ENCODE measurements around the gene ELAVL3.
"Not testable (repeated sequence)": the region's sequence is repeated elsewhere in the genome, so short reads cannot be mapped to it uniquely, and the experiment has no call there.

GRCh38 chr19:11468266-11468845 lies 12.5 kb downstream of the ELAVL3 start:
- TF ChIP-seq, protein P1, sequence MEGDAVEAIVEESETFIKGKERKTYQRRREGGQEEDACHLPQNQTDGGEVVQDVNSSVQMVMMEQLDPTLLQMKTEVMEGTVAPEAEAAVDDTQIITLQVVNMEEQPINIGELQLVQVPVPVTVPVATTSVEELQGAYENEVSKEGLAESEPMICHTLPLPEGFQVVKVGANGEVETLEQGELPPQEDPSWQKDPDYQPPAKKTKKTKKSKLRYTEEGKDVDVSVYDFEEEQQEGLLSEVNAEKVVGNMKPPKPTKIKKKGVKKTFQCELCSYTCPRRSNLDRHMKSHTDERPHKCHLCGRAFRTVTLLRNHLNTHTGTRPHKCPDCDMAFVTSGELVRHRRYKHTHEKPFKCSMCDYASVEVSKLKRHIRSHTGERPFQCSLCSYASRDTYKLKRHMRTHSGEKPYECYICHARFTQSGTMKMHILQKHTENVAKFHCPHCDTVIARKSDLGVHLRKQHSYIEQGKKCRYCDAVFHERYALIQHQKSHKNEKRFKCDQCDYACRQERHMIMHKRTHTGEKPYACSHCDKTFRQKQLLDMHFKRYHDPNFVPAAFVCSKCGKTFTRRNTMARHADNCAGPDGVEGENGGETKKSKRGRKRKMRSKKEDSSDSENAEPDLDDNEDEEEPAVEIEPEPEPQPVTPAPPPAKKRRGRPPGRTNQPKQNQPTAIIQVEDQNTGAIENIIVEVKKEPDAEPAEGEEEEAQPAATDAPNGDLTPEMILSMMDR (IDR thresholded peaks at IDR 0.05) = not testable (repeated sequence)
- TF ChIP-seq POLR2A (IDR thresholded peaks at IDR 0.05) = not testable (repeated sequence)

Data from upper lobe of left lung (tissue), 4 donors.